ENCODE measurements around the gene RTL1. TPM values are rescaled to one million over a fixed set of nuclear protein-coding genes. Genes with fewer than 3 reads are reported as not detected.

RTL1 gene
- total and polyA plus RNA-seq, 10 of the 15 experiments (the other 5 are each of a cell fraction or from before 2014, with no cell fraction given): not detected

- H3K27me3 ChIP-seq (replicated peaks in 1 of 2; ENCODE audit: control insufficient read depth in 2 of 2, insufficient read depth in 2 of 2, low read length in 1 of 2): no peaks in the 10 kb centered on the region
Measured at GRCh38 chr14:100862277-100862676, 41.2 kb downstream of the RTL1 start.

More at GRCh38 chr14:100862277-100862676, 41.2 kb downstream of the RTL1 start:
- Histone ChIP-seq H3K9ac (ENCODE audit: control insufficient read depth, insufficient read depth, low read length) (no peak overlapping the region), H3K4me2 (ENCODE audit: control insufficient read depth, insufficient read depth) (no peak overlapping the region), H2AFZ (ENCODE audit: control insufficient read depth, low read depth, low read length) (no peak overlapping the region), H4K20me1 (ENCODE audit: control insufficient read depth, insufficient read depth) (no peaks in the 10 kb centered on the region), H3K79me2 (ENCODE audit: control insufficient read depth, insufficient read depth, low read length) (no peaks in the 10 kb centered on the region), H3K27ac (ENCODE audit: control insufficient read depth, insufficient read depth) (no peak overlapping the region), H3K9me3 (replicated peaks; ENCODE audit: control insufficient read depth, insufficient read depth, low read length) (no peaks in the 10 kb centered on the region), H3K4me1 (ENCODE audit: control insufficient read depth, insufficient read depth, low read length) (no peaks in the 10 kb centered on the region), H3K4me3 (no peak overlapping the region), H3K36me3 (ENCODE audit: control insufficient read depth in 2 of 2, insufficient read depth in 2 of 2, low read length in 1 of 2) (no peaks in the 10 kb centered on the region)
- in situ Hi-C loops (cut with MboI) (no loop called here), intact Hi-C loops (cut with micrococcal nuclease; ENCODE audit: unreplicated experiment) (no loop called here)
- no peak for ATAC-seq
- 33% methylated on average over 3 of the region's 3 CpGs for WGBS (ENCODE audit: insufficient coverage, insufficient replicate concordance, low lambda C conversion rate, missing lambda C conversion rate)
- ChIA-PET POLR2A (no interaction called here), SMC1A (ENCODE audit: uncharacterized antibody, unreplicated experiment) (no interaction called here), CTCF (no interaction called here), RAD21 (ENCODE audit: unreplicated experiment) (no interaction called here)
- no peak for DNase-seq (ENCODE audit: low read depth, low spot score)
- FAIRE-seq: no peak
- no peak for TF ChIP-seq SUZ12 (IDR thresholded peaks at IDR 0.05; ENCODE audit: unreplicated experiment)
- no peak for TF ChIP-seq PBX3 (IDR thresholded peaks at IDR 0.05; ENCODE audit: insufficient replicate concordance, low read depth, low read length)
- TF ChIP-seq MEF2B (IDR thresholded peaks at IDR 0.05; ENCODE audit: partially characterized antibody, poor library complexity, severe bottlenecking): no peak
- no peak for TF ChIP-seq KLF5 (IDR thresholded peaks at IDR 0.05; ENCODE audit: partially characterized antibody)
- no peak for TF ChIP-seq POLR2AphosphoS5 (IDR thresholded peaks at IDR 0.05; ENCODE audit: low read length)
- no peak for TF ChIP-seq SREBF1 (IDR thresholded peaks at IDR 0.05; ENCODE audit: low read length)
- TF ChIP-seq RAD21 (IDR thresholded peaks at IDR 0.05; ENCODE audit: insufficient read depth, low read depth, low read length): no peak
- TF ChIP-seq JUND (IDR thresholded peaks at IDR 0.05; ENCODE audit: low read depth, low read length): no peak
- TF ChIP-seq ZBTB4 (CRISPR knock-in tag; IDR thresholded peaks at IDR 0.05): no peak
- no TSS peak for BruUV-seq (replicated peaks)

All from GM12878 (cell line).